K562 (cell line): ENCODE measurements around the gene PKLR. TPM values are rescaled to one million over a fixed set of nuclear protein-coding genes. Genes with fewer than 3 reads are reported as not detected.

ENCODE experiments used
- BRF1 ChIP-seq: IDR thresholded peaks from 3 replicates; pipeline ENCODE4 v1.6.1; 2011; ENCODE audit warnings: borderline replicate concordance, mild to moderate bottlenecking; ENCODE audit not compliant: insufficient read length; ENCODE audit errors: extremely low read depth
- C11orf30 ChIP-seq: fragments of 450-650 bp; IDR thresholded peaks from 2 replicates; pipeline ENCODE4 v1.6.1; 2016; ENCODE audit warnings: low read depth, mild to moderate bottlenecking
- CHD2 ChIP-seq: IDR thresholded peaks from 2 replicates; pipeline ENCODE4 v1.6.1; 2011; ENCODE audit warnings: low read depth, low read length
- KLF13 ChIP-seq: fragments of 450-650 bp; IDR thresholded peaks from 2 replicates; pipeline ENCODE4 v1.6.1; 2016; ENCODE audit warnings: missing genetic modification characterization, low read depth, mild to moderate bottlenecking, missing compliant biosample characterization, moderate library complexity, borderline replicate concordance
- MCM2 ChIP-seq: fragments of 450-650 bp; IDR thresholded peaks from 2 replicates; pipeline ENCODE4 v1.6.1; 2017; ENCODE audit warnings: low read depth, mild to moderate bottlenecking
- MLLT1 ChIP-seq, 2 experiments: fragments of 450-650 bp; IDR thresholded peaks; 2 replicates each; pipeline ENCODE4 v1.6.1; 2016
- REST ChIP-seq, 2 experiments: fragments of 450-650 bp; formaldehyde crosslinking in 1 of 2; IDR thresholded peaks; 2 replicates each; pipeline versions ENCODE4 v1.4.0 to v1.6.1; 2014 to 2020; ENCODE audit warnings: mild to moderate bottlenecking in 2 of 2, borderline replicate concordance in 1 of 2, low read depth in 1 of 2
- TAF7 ChIP-seq: fragments of 450-650 bp; IDR thresholded peaks from 2 replicates; pipeline ENCODE4 v1.6.1; 2016; ENCODE audit warnings: missing genetic modification characterization, missing compliant biosample characterization
- ZNF143 ChIP-seq: sonication (generic); formaldehyde crosslinking; IDR thresholded peaks from 2 replicates; pipeline ENCODE4 v1.9.0; 2022; ENCODE audit warnings: mild to moderate bottlenecking, missing genetic modification reagents
- polyA plus RNA-seq, 8 experiments: library from polyadenylated mRNA; depleted of rRNA in 4 of 8; stranded (reverse) in 5 of 8; unstranded in 3 of 8; fragments of >200 nt; fragmentation: Nextera tagmentation in 2 of 8; fragmentation: Illumina TruSeq in 1 of 8; extraction: Ambion mirVana in 2 of 8; extraction: Trizol in 1 of 8; gene quantifications; 2 replicates each; pipeline versions ENCODE4 v1.2.1 to v1.2.3, GENCODE V29; 2011 to 2014; ENCODE audit warnings: inconsistent platforms in 1 of 8, missing spikeins in 1 of 8
- total RNA-seq, 7 experiments: library from RNA; depleted of rRNA in 6 of 7; stranded (reverse); fragments of >200 nt in 6 of 7; fragmentation: Illumina TruSeq in 2 of 7; extraction: Trizol in 2 of 7; gene quantifications; 2 replicates each; pipeline versions ENCODE4 v1.2.1 to v1.2.3, GENCODE V29; 2011 to 2021; ENCODE audit warnings: low replicate concordance in 1 of 7

The PKLR gene
- total and polyA plus RNA-seq, 9 of the 15 experiments (the other 6 are each of a cell fraction or from before 2014, with no cell fraction given), result 10.7 to 78.4 (median 38.2) TPM

- TF ChIP-seq TAF7 (no peak), CHD2 (no peak), REST (IDR thresholded peaks at IDR 0.05; ENCODE audit: borderline replicate concordance) (no peak), REST (CRISPR knock-in tag; IDR thresholded peaks at IDR 0.05; ENCODE audit: low read depth) (no peak), BRF1 (no peak), ZNF143 (CRISPR knock-in tag) (no peak), MLLT1 (IDR thresholded peaks at IDR 0.05) (no peak), C11orf30 (no peak), MCM2 (no peak), KLF13 (no peak)
Measured at GRCh38 chr1:155301342-155301841, at the start of gene PKLR (continued).
